HepG2 (cell line): ENCODE measurements around the gene SLC39A1. TPM values are rescaled to one million over a fixed set of nuclear protein-coding genes. Genes with fewer than 3 reads are reported as not detected.
A peak's percentile ranks its signal among the peaks of the same experiment; 100 is the strongest.

Experiments used
- ATAC-seq: fragments of 200-7000 bp; cut with Tn5 transposase; 3 replicates; pipeline ENCODE4 v1.9.1; 2020; ENCODE audit warnings: mild to moderate bottlenecking, moderate library complexity
- BruUV-seq: library from RNA; stranded (reverse); fragments of 400-500 nt; replicated peaks from 2 replicates; lab custom pipeline; 2021; lab: Mats Ljungman, UMichigan
- CTCF ChIA-PET: fragments of 300-600 bp; formaldehyde crosslinking; extraction: SDS; loops from one replicate; lab custom pipeline; 2021; ENCODE audit warnings: low total read pairs, inconsistent platforms, low intra/inter-chr PET ratio; lab: Yijun Ruan, JAX
- POLR2A ChIA-PET: fragments of 350-600 bp; sonication (Branson Sonifier 250); formaldehyde crosslinking; loops from one replicate; lab custom pipeline; 2020; ENCODE audit warnings: antibody characterized with exemption, inconsistent platforms; lab: Yijun Ruan, JAX
- DNase-seq: peaks from one replicate; pipeline ENCODE4 v3.0.0-alpha.2; 2015; ENCODE audit warnings: low spot score
- FAIRE-seq: peaks from 3 replicates; lab custom pipeline; 2011; peaks lifted over from hg19 to GRCh38; lab: Jason Lieb, UNC
- H2AFZ ChIP-seq: one replicate; pipeline ENCODE4 v1.6.1; 2011; ENCODE audit warnings: low read length, inconsistent platforms
- H3K27ac ChIP-seq: fragments of 300-600 bp; 3 replicates; pipeline ENCODE4 v1.8.0; 2011; ENCODE audit warnings: mixed run types, mild to moderate bottlenecking, mixed read lengths, low read length, inconsistent platforms; ENCODE audit not compliant: insufficient read depth; ENCODE audit errors: extremely low read length
- H3K27me3 ChIP-seq, 2 experiments: fragments of 200-600 bp in 1 of 2; 2 replicates in 1 of 2; 3 replicates in 1 of 2; pipeline versions ENCODE4 v1.6.0 to v1.8.0; 2011; ENCODE audit warnings: low read length in 2 of 2, mild to moderate bottlenecking in 2 of 2, moderate library complexity in 2 of 2, inconsistent platforms in 1 of 2; ENCODE audit not compliant: insufficient read depth in 2 of 2, control insufficient read depth in 1 of 2
- H3K36me3 ChIP-seq, 2 experiments: fragments of 200-600 bp in 1 of 2; replicated peaks in 1 of 2; 2 replicates in 1 of 2; 3 replicates in 1 of 2; pipeline versions ENCODE4 v1.5.1 to v1.8.0; 2011; ENCODE audit warnings: low read length in 2 of 2, inconsistent platforms in 1 of 2; ENCODE audit not compliant: insufficient read depth in 2 of 2, control insufficient read depth in 1 of 2
- H3K4me1 ChIP-seq: 2 replicates; pipeline ENCODE4 v1.5.1; 2012; ENCODE audit warnings: low read length, inconsistent platforms; ENCODE audit not compliant: insufficient read depth
- H3K4me2 ChIP-seq: 2 replicates; pipeline ENCODE4 v1.6.0; 2011; ENCODE audit warnings: low read depth, low read length, inconsistent platforms
- H3K4me3 ChIP-seq, 3 experiments: fragments of 200-600 bp in 1 of 3; sonication (generic), shearing (Covaris generic) in 1 of 3; replicated peaks in 1 of 3; 2 replicates each; pipeline ENCODE4 v1.5.1; 2011 to 2016; ENCODE audit warnings: low read length in 3 of 3, inconsistent platforms in 2 of 3, low read depth in 2 of 3, mild to moderate bottlenecking in 2 of 3, control low read depth in 1 of 3, mixed read lengths in 1 of 3; ENCODE audit not compliant: insufficient read depth in 1 of 3
- H3K79me2 ChIP-seq: one replicate; pipeline ENCODE4 v1.6.1; 2011; ENCODE audit warnings: low read length, inconsistent platforms; ENCODE audit not compliant: insufficient read depth
- H3K9ac ChIP-seq: 2 replicates; pipeline ENCODE4 v1.6.0; 2011; ENCODE audit warnings: mild to moderate bottlenecking, low read depth, low read length, inconsistent platforms; ENCODE audit not compliant: insufficient read depth
- H3K9me3 ChIP-seq: 2 replicates; pipeline ENCODE4 v1.5.1; 2012; ENCODE audit warnings: mild to moderate bottlenecking, low read length
- H4K20me1 ChIP-seq: 2 replicates; pipeline ENCODE4 v1.6.0; 2011; ENCODE audit warnings: inconsistent platforms, mild to moderate bottlenecking, low read length, moderate library complexity; ENCODE audit not compliant: insufficient read depth
- CENPT ChIP-seq: sonication (generic); formaldehyde crosslinking; IDR thresholded peaks from 2 replicates; pipeline ENCODE4 v1.8.0; 2022; ENCODE audit warnings: low read depth, mild to moderate bottlenecking, moderate library complexity, missing genetic modification reagents
- DRAP1 ChIP-seq: IDR thresholded peaks from 2 replicates; pipeline ENCODE4 v1.6.1; 2016; ENCODE audit warnings: missing genetic modification reagents, missing compliant biosample characterization
- ETV5 ChIP-seq: IDR thresholded peaks from 2 replicates; pipeline ENCODE4 v1.6.1; 2018; ENCODE audit warnings: missing biosample characterization, missing genetic modification reagents, inconsistent platforms, borderline replicate concordance
- HNRNPH1 ChIP-seq: fragments of 200-400 bp; formaldehyde crosslinking; optimal IDR thresholded peaks from 2 replicates; pipeline ENCODE3; 2017; ENCODE audit warnings: mild to moderate bottlenecking, low read depth, low read length
- NAIF1 ChIP-seq: sonication (generic); formaldehyde crosslinking; IDR thresholded peaks from 2 replicates; pipeline ENCODE4 v1.5.0; 2020; ENCODE audit warnings: mild to moderate bottlenecking, missing genetic modification reagents, borderline replicate concordance
- SMYD3 ChIP-seq: sonication (generic); formaldehyde crosslinking; IDR thresholded peaks from 2 replicates; pipeline ENCODE4 v1.8.1; 2023; ENCODE audit warnings: mild to moderate bottlenecking, missing genetic modification reagents
- WIZ ChIP-seq: sonication (generic); formaldehyde crosslinking; IDR thresholded peaks from 2 replicates; pipeline ENCODE4 v1.5.1; 2020; ENCODE audit warnings: mild to moderate bottlenecking, missing genetic modification reagents
- ZNF143 ChIP-seq: sonication (generic); formaldehyde crosslinking; IDR thresholded peaks from 2 replicates; pipeline ENCODE4 v1.4.0; 2020; ENCODE audit warnings: missing genetic modification reagents
- ZNF33A ChIP-seq: sonication (generic); formaldehyde crosslinking; IDR thresholded peaks from 2 replicates; pipeline ENCODE4 v1.5.1; 2020; ENCODE audit warnings: missing genetic modification reagents, mild to moderate bottlenecking, moderate library complexity, borderline replicate concordance
- ZNF562 ChIP-seq: sonication (generic); formaldehyde crosslinking; IDR thresholded peaks from 2 replicates; pipeline ENCODE4 v1.8.0; 2022; ENCODE audit warnings: missing genetic modification reagents, borderline replicate concordance
- ZNF879 ChIP-seq: sonication (generic); formaldehyde crosslinking; IDR thresholded peaks from 2 replicates; pipeline ENCODE4 v1.8.1; 2023; ENCODE audit warnings: missing genetic modification reagents
- WGBS: methylation state at CpG from one replicate; pipeline ENCODE4 v1.1.6; 2017; ENCODE audit warnings: low lambda C conversion rate; 5-methylcytosine and 5-hydroxymethylcytosine counted together
- in situ Hi-C: cut with HindIII; loops from 2 replicates; pipeline ENCODE4 v1.10.0; 2017; ENCODE audit warnings: low pct_unique_long_range_greater_than_20kb; ENCODE audit not compliant: extremely low pct_ligation_motif_present
- intact Hi-C: fragments of 100-400 bp; cut with micrococcal nuclease; formaldehyde crosslinking; loops from one replicate; pipeline ENCODE4 v1.10.0; 2022; ENCODE audit not compliant: unreplicated experiment
- polyA plus RNA-seq, 8 experiments: library from polyadenylated mRNA; depleted of rRNA in 3 of 8; stranded (reverse) in 7 of 8; unstranded in 1 of 8; fragments of >200 nt; fragmentation: Illumina TruSeq in 4 of 8; extraction: Trizol in 4 of 8; gene quantifications; 2 replicates each; pipeline versions ENCODE4 v1.2.1 to v1.2.3, GENCODE V29; 2011 to 2016; ENCODE audit warnings: low read depth in 4 of 8, missing spikeins in 1 of 8, mixed read lengths in 1 of 8; ENCODE audit not compliant: insufficient read depth in 1 of 8
- total RNA-seq, 5 experiments: library from RNA; depleted of rRNA; stranded (reverse); fragments of >200 nt; fragmentation: Illumina TruSeq; extraction: Trizol; gene quantifications; 2 replicates each; pipeline ENCODE4 v1.2.3, GENCODE V29; 2016; ENCODE audit warnings: low read depth in 1 of 5
- TF ChIP-seq, protein P1 (sequence below): sonication (generic); formaldehyde crosslinking; IDR thresholded peaks from 2 replicates; pipeline ENCODE4 v1.4.0; 2020; ENCODE audit warnings: missing genetic modification reagents

Gene SLC39A1
- total and polyA plus RNA-seq, 2 of the 13 experiments (the other 11 are each of a cell fraction or from before 2014, with no cell fraction given) = 71.2 to 78.4 TPM

GRCh38 chr1:153944827-153945117 is 18.6 kb downstream of the SLC39A1 start:
- H2AFZ ChIP-seq = no peak overlapping the region
- no peaks in the 10 kb centered on the region for H3K27me3 ChIP-seq
- H3K36me3 ChIP-seq = peaks cover 11 to 49% of the 10 kb centered on the region in 2 experiments; a peak in 4 of 5 replicates
- H4K20me1 ChIP-seq = no peaks in the 10 kb centered on the region
- TSS peak; percentile 25 for BruUV-seq
- ATAC-seq (no peak), DNase-seq (no peak)
- peak overlapping the region; percentile 87 for H3K4me2 ChIP-seq
- H3K4me3 ChIP-seq = peak overlapping the region in 1 of 3 experiments; percentile 81; a peak in 2 of 6 replicates
- peaks cover 40% of the 10 kb centered on the region for H3K4me1 ChIP-seq
- H3K9me3 ChIP-seq = no peaks in the 10 kb centered on the region
- in situ Hi-C loops = loop anchor here (10.0 kb wide), 1 partner anchor 120 kb away; no protein-coding TSS in a partner anchor
- 90% methylated on average over 3 of the region's 3 CpGs for WGBS
- TF ChIP-seq, protein P1, sequence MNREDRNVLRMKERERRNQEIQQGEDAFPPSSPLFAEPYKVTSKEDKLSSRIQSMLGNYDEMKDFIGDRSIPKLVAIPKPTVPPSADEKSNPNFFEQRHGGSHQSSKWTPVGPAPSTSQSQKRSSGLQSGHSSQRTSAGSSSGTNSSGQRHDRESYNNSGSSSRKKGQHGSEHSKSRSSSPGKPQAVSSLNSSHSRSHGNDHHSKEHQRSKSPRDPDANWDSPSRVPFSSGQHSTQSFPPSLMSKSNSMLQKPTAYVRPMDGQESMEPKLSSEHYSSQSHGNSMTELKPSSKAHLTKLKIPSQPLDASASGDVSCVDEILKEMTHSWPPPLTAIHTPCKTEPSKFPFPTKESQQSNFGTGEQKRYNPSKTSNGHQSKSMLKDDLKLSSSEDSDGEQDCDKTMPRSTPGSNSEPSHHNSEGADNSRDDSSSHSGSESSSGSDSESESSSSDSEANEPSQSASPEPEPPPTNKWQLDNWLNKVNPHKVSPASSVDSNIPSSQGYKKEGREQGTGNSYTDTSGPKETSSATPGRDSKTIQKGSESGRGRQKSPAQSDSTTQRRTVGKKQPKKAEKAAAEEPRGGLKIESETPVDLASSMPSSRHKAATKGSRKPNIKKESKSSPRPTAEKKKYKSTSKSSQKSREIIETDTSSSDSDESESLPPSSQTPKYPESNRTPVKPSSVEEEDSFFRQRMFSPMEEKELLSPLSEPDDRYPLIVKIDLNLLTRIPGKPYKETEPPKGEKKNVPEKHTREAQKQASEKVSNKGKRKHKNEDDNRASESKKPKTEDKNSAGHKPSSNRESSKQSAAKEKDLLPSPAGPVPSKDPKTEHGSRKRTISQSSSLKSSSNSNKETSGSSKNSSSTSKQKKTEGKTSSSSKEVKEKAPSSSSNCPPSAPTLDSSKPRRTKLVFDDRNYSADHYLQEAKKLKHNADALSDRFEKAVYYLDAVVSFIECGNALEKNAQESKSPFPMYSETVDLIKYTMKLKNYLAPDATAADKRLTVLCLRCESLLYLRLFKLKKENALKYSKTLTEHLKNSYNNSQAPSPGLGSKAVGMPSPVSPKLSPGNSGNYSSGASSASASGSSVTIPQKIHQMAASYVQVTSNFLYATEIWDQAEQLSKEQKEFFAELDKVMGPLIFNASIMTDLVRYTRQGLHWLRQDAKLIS = no peak
- no peak for TF ChIP-seq ZNF562 (CRISPR knock-in tag)
- TF ChIP-seq ZNF879 (CRISPR knock-in tag) = no peak
- TF ChIP-seq ZNF33A (CRISPR knock-in tag) = no peak
- TF ChIP-seq NAIF1 (CRISPR knock-in tag) = no peak
- no peak for TF ChIP-seq HNRNPH1
- no peak for TF ChIP-seq SMYD3 (CRISPR knock-in tag)
- no peak for TF ChIP-seq DRAP1
- TF ChIP-seq WIZ (CRISPR knock-in tag) = no peak
- no peak for TF ChIP-seq CENPT (CRISPR knock-in tag)
- TF ChIP-seq ZNF143 (CRISPR knock-in tag) = no peak
- TF ChIP-seq ETV5 = no peak
- TF ChIP-seq, all 625 proteins: peak for 0
- Histone ChIP-seq H3K79me2 (peaks cover 11% of the 10 kb centered on the region), H3K27ac (peak overlapping the region; percentile 14), H3K9ac (peak overlapping the region; percentile 82; the same call in 1 of the 2 replicates)
- ChIA-PET POLR2A (interaction anchor here (1.4 to 5.3 kb wide), 7 partner anchors 10 to 33 kb away, joined by 5 to 43 read pairs (median 20); partner anchors contain the start of genes CREB3L4, CRTC2, GATAD2B and JTB), CTCF (no interaction called here)
- no peak for FAIRE-seq
- intact Hi-C loops = loop anchor here (5.0 kb wide), 1 partner anchor 328 kb away; the partner anchor contains the start of gene HAX1
